NCI-H460 (cell line): ENCODE results near the gene GSN. TPM values are rescaled to one million over a fixed set of nuclear protein-coding genes. Genes with fewer than 3 reads are reported as not detected.

ENCODE experiments used
- DNase-seq: peaks from one replicate; pipeline ENCODE4 v3.0.0-alpha.2; 2016; ENCODE audit warnings: low read depth; ENCODE audit errors: extremely low read depth
- polyA plus RNA-seq: library from polyadenylated mRNA; depleted of rRNA; stranded (reverse); fragments of >200 nt; gene quantifications from 2 replicates; pipeline ENCODE4 v1.2.3, GENCODE V29; 2014; cell fraction: nucleus; rRNA removed
- total RNA-seq: library from RNA; depleted of rRNA; stranded (reverse); fragments of >200 nt; shearing (Covaris generic); gene quantifications from 2 replicates; pipeline ENCODE4 v1.2.3, GENCODE V29; 2014; rRNA removed

GSN gene
- total RNA-seq = 13.8 and 15.5 TPM in 2 replicates
- 25.5 and 27.1 TPM in 2 replicates for polyA plus RNA-seq

- peak; percentile 36 for DNase-seq
These were observed at the start of gene GSN for GRCh38 chr9:121267689-121268597. TSS of gene GSN (plus strand) at chr9:121268162. CDS start at chr9:121301972, 33,810 bp downstream.

- no peak for DNase-seq
These were observed 49.5 kb upstream of the GSN start for GRCh38 chr9:121218357-121219027.

- no peak for DNase-seq
These were observed 48.4 kb upstream of the GSN start for GRCh38 chr9:121219530-121219929.

GRCh38 chr9:121220996-121221663, 46.8 kb upstream of the GSN start:
- no peak for DNase-seq

- DNase-seq = no peak
These were observed 46.3 kb upstream of the GSN start for GRCh38 chr9:121221664-121222055.

- peak; percentile 58 for DNase-seq
These were observed 45.3 kb upstream of the GSN start for GRCh38 chr9:121222524-121223171.

- no peak for DNase-seq
These were observed 42.7 kb upstream of the GSN start for GRCh38 chr9:121225240-121225639.

GRCh38 chr9:121226175-121226574, 41.8 kb upstream of the GSN start:
- DNase-seq = no peak

- no peak for DNase-seq
These were observed 40.1 kb upstream of the GSN start for GRCh38 chr9:121227862-121228261.

GRCh38 chr9:121230256-121230655, 37.7 kb upstream of the GSN start:
- DNase-seq = no peak

GRCh38 chr9:121232251-121232650, 35.7 kb upstream of the GSN start:
- no peak for DNase-seq

- DNase-seq = no peak
These were observed 33.8 kb upstream of the GSN start for GRCh38 chr9:121233906-121234831.

GRCh38 chr9:121234832-121235161, 33.2 kb upstream of the GSN start:
- no peak for DNase-seq

- DNase-seq = no peak
These were observed 32.5 kb upstream of the GSN start for GRCh38 chr9:121235512-121235911.

- no peak for DNase-seq
These were observed 30.0 kb upstream of the GSN start for GRCh38 chr9:121237916-121238315.

- DNase-seq = no peak
These were observed 28.9 kb upstream of the GSN start for GRCh38 chr9:121239071-121239470.

- DNase-seq = no peak
These were observed 28.1 kb upstream of the GSN start for GRCh38 chr9:121239851-121240250.

GRCh38 chr9:121240472-121241135, 27.4 kb upstream of the GSN start:
- DNase-seq = no peak
